Peyer's patch (tissue), 4 donors: ENCODE measurements around the gene LSP1.

Experiments used
- POLR2A ChIP-seq, 2 donors: fragments of 450-650 bp; IDR thresholded peaks; one replicate each; pipeline ENCODE4 v1.5.1; 2017; ENCODE audit warnings: antibody characterized with exemption in 2 of 2, mild to moderate bottlenecking in 2 of 2, moderate library complexity in 2 of 2
- TF ChIP-seq, protein P1 (sequence below), 6 experiments: fragments of 450-650 bp in 4 of 6; fragments of 200-600 bp in 2 of 6; sonication (generic) in 1 of 6; IDR thresholded peaks; one replicate each; pipeline ENCODE4 v1.5.1; 2017 to 2019; ENCODE audit warnings: antibody characterized with exemption in 6 of 6, mild to moderate bottlenecking in 3 of 6, moderate library complexity in 1 of 6

- TF ChIP-seq, protein P1, sequence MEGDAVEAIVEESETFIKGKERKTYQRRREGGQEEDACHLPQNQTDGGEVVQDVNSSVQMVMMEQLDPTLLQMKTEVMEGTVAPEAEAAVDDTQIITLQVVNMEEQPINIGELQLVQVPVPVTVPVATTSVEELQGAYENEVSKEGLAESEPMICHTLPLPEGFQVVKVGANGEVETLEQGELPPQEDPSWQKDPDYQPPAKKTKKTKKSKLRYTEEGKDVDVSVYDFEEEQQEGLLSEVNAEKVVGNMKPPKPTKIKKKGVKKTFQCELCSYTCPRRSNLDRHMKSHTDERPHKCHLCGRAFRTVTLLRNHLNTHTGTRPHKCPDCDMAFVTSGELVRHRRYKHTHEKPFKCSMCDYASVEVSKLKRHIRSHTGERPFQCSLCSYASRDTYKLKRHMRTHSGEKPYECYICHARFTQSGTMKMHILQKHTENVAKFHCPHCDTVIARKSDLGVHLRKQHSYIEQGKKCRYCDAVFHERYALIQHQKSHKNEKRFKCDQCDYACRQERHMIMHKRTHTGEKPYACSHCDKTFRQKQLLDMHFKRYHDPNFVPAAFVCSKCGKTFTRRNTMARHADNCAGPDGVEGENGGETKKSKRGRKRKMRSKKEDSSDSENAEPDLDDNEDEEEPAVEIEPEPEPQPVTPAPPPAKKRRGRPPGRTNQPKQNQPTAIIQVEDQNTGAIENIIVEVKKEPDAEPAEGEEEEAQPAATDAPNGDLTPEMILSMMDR (IDR thresholded peaks at IDR 0.05) = no peak
- TF ChIP-seq POLR2A (IDR thresholded peaks at IDR 0.05) = no peak
Observed at GRCh38 chr11:1817000-1817399, 35.9 kb upstream of the LSP1 start.
